H9 (cell line): ENCODE data around the gene UFSP2. TPM values are rescaled to one million over a fixed set of nuclear protein-coding genes. Genes with fewer than 3 reads are reported as not detected.

Experiments
- DNase-seq: peaks from one replicate; pipeline ENCODE4 v3.0.0-alpha.2; 2017
- H2AFZ ChIP-seq: one replicate; pipeline ENCODE4 v1.6.1; 2013; ENCODE audit warnings: mild to moderate bottlenecking, low read length, control low read depth, moderate library complexity
- H2AK5ac ChIP-seq: 2 replicates; pipeline ENCODE4 v1.6.1; 2013; ENCODE audit warnings: low read length, control low read depth, mixed read lengths; ENCODE audit not compliant: insufficient read length
- H2BK120ac ChIP-seq: one replicate; pipeline ENCODE4 v1.6.1; 2013; ENCODE audit warnings: low read depth, mild to moderate bottlenecking, low read length, control low read depth, inconsistent platforms; ENCODE audit not compliant: poor library complexity, severe bottlenecking
- H2BK12ac ChIP-seq: 2 replicates; pipeline ENCODE4 v1.6.1; 2013; ENCODE audit warnings: low read length, control low read depth, mixed read lengths, low read depth; ENCODE audit not compliant: insufficient read length
- H2BK15ac ChIP-seq: 2 replicates; pipeline ENCODE4 v1.6.1; 2013; ENCODE audit warnings: low read depth, low read length, control low read depth
- H2BK20ac ChIP-seq: one replicate; pipeline ENCODE4 v1.6.1; 2013; ENCODE audit warnings: low read depth, mild to moderate bottlenecking, low read length, control low read depth, inconsistent platforms; ENCODE audit not compliant: poor library complexity, severe bottlenecking
- H2BK5ac ChIP-seq: 2 replicates; pipeline ENCODE4 v1.6.1; 2013; ENCODE audit warnings: low read length, control low read depth, mixed read lengths; ENCODE audit not compliant: insufficient read length
- H3K14ac ChIP-seq: 2 replicates; pipeline ENCODE4 v1.6.1; 2013; ENCODE audit warnings: low read length, control low read depth; ENCODE audit not compliant: insufficient read depth
- H3K18ac ChIP-seq: 2 replicates; pipeline ENCODE4 v1.6.1; 2013; ENCODE audit warnings: low read depth, mild to moderate bottlenecking, mixed read lengths, low read length, control low read depth; ENCODE audit not compliant: insufficient read length
- H3K23ac ChIP-seq: 2 replicates; pipeline ENCODE4 v1.6.1; 2013; ENCODE audit warnings: low read length, control low read depth, mixed read lengths, low read depth; ENCODE audit not compliant: insufficient read length
- H3K23me2 ChIP-seq: 2 replicates; pipeline ENCODE4 v1.6.1; 2013; ENCODE audit warnings: low read depth, mild to moderate bottlenecking, mixed read lengths, low read length, control low read depth; ENCODE audit not compliant: insufficient read length, poor library complexity, severe bottlenecking
- H3K27ac ChIP-seq: 2 replicates; pipeline ENCODE4 v1.5.1; 2013; ENCODE audit warnings: low read length, control low read depth, mixed read lengths, low read depth; ENCODE audit not compliant: insufficient read length
- H3K27me3 ChIP-seq: 2 replicates; pipeline ENCODE4 v1.6.1; 2013; ENCODE audit warnings: low read length, control low read depth, inconsistent platforms; ENCODE audit not compliant: insufficient read depth
- H3K4ac ChIP-seq: 2 replicates; pipeline ENCODE4 v1.6.1; 2013; ENCODE audit warnings: low read depth, mild to moderate bottlenecking, control low read depth, inconsistent platforms, low read length, moderate library complexity
- H3K4me1 ChIP-seq: 2 replicates; pipeline ENCODE4 v1.6.1; 2013; ENCODE audit warnings: low read length, control low read depth, inconsistent platforms; ENCODE audit not compliant: insufficient read depth
- H3K4me2 ChIP-seq: 2 replicates; pipeline ENCODE4 v1.6.1; 2013; ENCODE audit warnings: low read length, control low read depth, mixed read lengths; ENCODE audit not compliant: insufficient read length, insufficient read depth
- H3K56ac ChIP-seq: 2 replicates; pipeline ENCODE4 v1.6.1; 2013; ENCODE audit warnings: low read depth, mild to moderate bottlenecking, mixed read lengths, low read length, control low read depth; ENCODE audit not compliant: insufficient read length
- H3K79me1 ChIP-seq: 2 replicates; pipeline ENCODE4 v1.6.1; 2013; ENCODE audit warnings: low read depth, mild to moderate bottlenecking, moderate library complexity, low read length, control low read depth, inconsistent platforms; ENCODE audit not compliant: insufficient read depth, poor library complexity, severe bottlenecking
- H3K79me2 ChIP-seq: 2 replicates; pipeline ENCODE4 v1.6.1; 2013; ENCODE audit warnings: low read length, control low read depth, inconsistent platforms; ENCODE audit not compliant: insufficient read depth
- H3K9ac ChIP-seq: 2 replicates; pipeline ENCODE4 v1.6.1; 2013; ENCODE audit warnings: low read length, control low read depth, mixed read lengths; ENCODE audit not compliant: insufficient read length; ENCODE audit errors: extremely low read depth
- H3K9me3 ChIP-seq: one replicate; pipeline ENCODE4 v1.6.1; 2013; ENCODE audit warnings: low read depth, low read length, inconsistent platforms; ENCODE audit not compliant: control insufficient read depth
- H3T11ph ChIP-seq: one replicate; pipeline ENCODE4 v1.6.1; 2013; ENCODE audit warnings: mild to moderate bottlenecking, low read length, control low read depth, inconsistent platforms
- H4K20me1 ChIP-seq: one replicate; pipeline ENCODE4 v1.6.1; 2013; ENCODE audit not compliant: control insufficient read depth, insufficient read length, insufficient read depth
- H4K5ac ChIP-seq: 2 replicates; pipeline ENCODE4 v1.6.1; 2013; ENCODE audit warnings: low read depth, mild to moderate bottlenecking, mixed read lengths, low read length, control low read depth; ENCODE audit not compliant: insufficient read length
- H4K8ac ChIP-seq: replicated peaks from 2 replicates; pipeline ENCODE4 v1.6.1; 2013; ENCODE audit warnings: low read length, control low read depth, mixed read lengths, low read depth; ENCODE audit not compliant: insufficient read length
- H4K91ac ChIP-seq: 2 replicates; pipeline ENCODE4 v1.6.1; 2013; ENCODE audit warnings: low read depth, mild to moderate bottlenecking, moderate library complexity, mixed read lengths, low read length, control low read depth; ENCODE audit not compliant: insufficient read length
- H3K27ac Mint-ChIP-seq, 3 experiments: 2 replicates in 2 of 3; 3 replicates in 1 of 3; pipeline ENCODE4 v1.8.0; 2020 to 2021; ENCODE audit warnings: mixed read lengths in 3 of 3, mild to moderate bottlenecking in 1 of 3, moderate library complexity in 1 of 3
- H3K27me3 Mint-ChIP-seq: 2 replicates; pipeline ENCODE4 v1.8.0; 2021; ENCODE audit warnings: low read depth, mild to moderate bottlenecking, moderate library complexity, mixed read lengths
- H3K36me3 Mint-ChIP-seq, 3 experiments: 2 replicates in 2 of 3; 3 replicates in 1 of 3; pipeline ENCODE4 v1.8.0; 2020 to 2021; ENCODE audit warnings: low read depth in 3 of 3, mixed read lengths in 3 of 3; ENCODE audit not compliant: insufficient read depth in 1 of 3
- H3K4me1 Mint-ChIP-seq, 2 experiments: 2 replicates each; pipeline ENCODE4 v1.8.0; 2020; ENCODE audit warnings: mixed read lengths in 2 of 2
- H3K4me3 Mint-ChIP-seq, 2 experiments: 2 replicates in 1 of 2; 3 replicates in 1 of 2; pipeline ENCODE4 v1.8.0; 2020 to 2021; ENCODE audit warnings: mild to moderate bottlenecking in 2 of 2, mixed read lengths in 2 of 2, moderate library complexity in 1 of 2
- H3K9me3 Mint-ChIP-seq, 2 experiments: 2 replicates in 1 of 2; 3 replicates in 1 of 2; pipeline ENCODE4 v1.8.0; 2020; ENCODE audit warnings: mild to moderate bottlenecking in 2 of 2, mixed read lengths in 2 of 2, moderate library complexity in 1 of 2
- CTCF ChIP-seq: fragments of 200-600 bp; sonication (generic); conservative IDR thresholded peaks from 3 replicates; pipeline ENCODE4 v1.8.0; 2021; ENCODE audit warnings: antibody characterized with exemption, mild to moderate bottlenecking
- WGBS: extraction: QIAGEN DNeasy Blood & Tissue Kit; methylation state at CpG from one replicate; pipeline ENCODE4 v1.1.7; 2013; ENCODE audit warnings: missing lambda C conversion rate, low lambda C conversion rate, mixed read lengths; ENCODE audit not compliant: insufficient read length; ENCODE audit errors: extremely low coverage; 5-methylcytosine and 5-hydroxymethylcytosine counted together
- total RNA-seq: library from RNA; stranded (reverse); gene quantifications from 2 replicates; pipeline ENCODE4 v1.2.1, GENCODE V29; 2021

Gene UFSP2
- total RNA-seq, 1 experiment from 2014 or later, result 41.1 TPM

GRCh38 chr4:185369731-185370130 is 56.0 kb downstream of the UFSP2 start:
- H3K79me1 ChIP-seq, result no peaks in the 10 kb centered on the region
- no peak overlapping the region for H2AK5ac ChIP-seq
- H3K23ac ChIP-seq, result no peak overlapping the region
- Mint-ChIP-seq H3K27me3 (no peaks in the 10 kb centered on the region), H3K27ac (peak overlapping the region in 2 of 3 experiments; percentile 72 to 90; a peak in 4 of 7 replicates), H3K4me3 (no peak overlapping the region), H3K36me3 (peaks cover 1 to 13% (median 10%) of the 10 kb centered on the region in 3 experiments; a peak in 4 of 7 replicates), H3K9me3 (no peaks in the 10 kb centered on the region), H3K4me1 (peaks cover 7 to 10% of the 10 kb centered on the region in 2 experiments; a peak in 3 of 4 replicates)
- TF ChIP-seq CTCF, result no peak
- H2BK5ac ChIP-seq, result no peak overlapping the region
- H3K27me3 ChIP-seq, result no peaks in the 10 kb centered on the region
- H3K56ac ChIP-seq, result no peak overlapping the region
- H3K4me1 ChIP-seq, result no peaks in the 10 kb centered on the region; the same call in 1 of the 2 replicates
- H3K9me3 ChIP-seq, result no peaks in the 10 kb centered on the region
- H3K18ac ChIP-seq, result no peak overlapping the region
- H3K4me2 ChIP-seq, result no peak overlapping the region
- WGBS, result no CpG with 5 or more reads among the region's 3 CpGs
- H4K5ac ChIP-seq, result no peak overlapping the region
- no peaks in the 10 kb centered on the region for H3K23me2 ChIP-seq
- H3K79me2 ChIP-seq, result no peaks in the 10 kb centered on the region
- H4K20me1 ChIP-seq, result no peaks in the 10 kb centered on the region
- no peak overlapping the region for H3K14ac ChIP-seq
- no peak overlapping the region for H2BK120ac ChIP-seq
- no peak overlapping the region for H3K4ac ChIP-seq
- no peak overlapping the region for H3K27ac ChIP-seq
- H2BK20ac ChIP-seq, result no peak overlapping the region
- no peak overlapping the region for H2BK15ac ChIP-seq
- DNase-seq, result no peak
- no peak overlapping the region for H3T11ph ChIP-seq
- no peak overlapping the region for H2BK12ac ChIP-seq
- H4K91ac ChIP-seq, result no peak overlapping the region
- no peak overlapping the region for H2AFZ ChIP-seq
- H3K9ac ChIP-seq, result no peak overlapping the region
- H4K8ac ChIP-seq, result no peak overlapping the region
